Esophagus muscularis mucosa (tissue), 4 donors: Measurements from ENCODE around the gene PRM2. TPM values are rescaled to one million over a fixed set of nuclear protein-coding genes. Genes with fewer than 3 reads are reported as not detected.

ENCODE experiments used
- DNase-seq: peaks from one replicate; pipeline ENCODE4 v3.0.0-alpha.2; 2017; ENCODE audit errors: extremely low spot score
- H3K27ac ChIP-seq, 4 donors: fragments of 200-600 bp; sonication (generic); replicated peaks in 1 of 4; 1 replicate in 3 of 4; 2 replicates in 1 of 4; pipeline ENCODE4 v1.5.1; 2016 to 2019; ENCODE audit warnings: mild to moderate bottlenecking in 1 of 4
- H3K27me3 ChIP-seq, 4 donors: fragments of 200-600 bp; sonication (generic); one replicate each; pipeline versions ENCODE4 v1.5.1 to v1.6.0; 2016 to 2019
- H3K36me3 ChIP-seq, 4 donors: fragments of 200-600 bp; sonication (generic); one replicate each; pipeline ENCODE4 v1.5.1; 2016 to 2019
- H3K4me1 ChIP-seq, 4 donors: fragments of 200-600 bp; sonication (generic); one replicate each; pipeline ENCODE4 v1.5.1; 2016 to 2019
- H3K4me3 ChIP-seq, 4 donors: fragments of 200-600 bp; sonication (generic); 1 replicate in 2 of 4; 2 replicates in 2 of 4; pipeline ENCODE4 v1.5.1; 2016 to 2019; ENCODE audit warnings: mild to moderate bottlenecking in 4 of 4, moderate library complexity in 1 of 4
- H3K9me3 ChIP-seq, 4 donors: fragments of 200-600 bp; sonication (generic); 1 replicate in 3 of 4; 2 replicates in 1 of 4; pipeline ENCODE4 v1.5.1; 2016 to 2019
- EP300 ChIP-seq: sonication (generic); formaldehyde crosslinking; IDR thresholded peaks from one replicate; pipeline ENCODE4 v1.6.1; 2017; ENCODE audit warnings: antibody characterized with exemption
- POLR2A ChIP-seq: fragments of 450-650 bp; IDR thresholded peaks from one replicate; pipeline ENCODE4 v1.6.1; 2017; ENCODE audit warnings: antibody characterized with exemption, moderate library complexity, mild to moderate bottlenecking, low read depth
- POLR2AphosphoS5 ChIP-seq, 2 donors: sonication (generic); formaldehyde crosslinking; IDR thresholded peaks; one replicate each; pipeline ENCODE4 v1.6.1; 2017; ENCODE audit warnings: antibody characterized with exemption in 2 of 2
- WGBS: methylation state at CpG from one replicate; pipeline ENCODE4 v1.1.5; 2018; 5-methylcytosine and 5-hydroxymethylcytosine counted together
- intact Hi-C: fragments of 100-400 bp; cut with DNase I; formaldehyde crosslinking; loops from one replicate; pipeline ENCODE4 v1.15.1; 2023
- total RNA-seq, 4 donors: library from RNA; depleted of rRNA; stranded (reverse); fragments of >200 nt; gene quantifications; one replicate each; pipeline versions ENCODE4 v1.1.0 to v1.2.1, GENCODE V29; 2016
- TF ChIP-seq, protein P1 (sequence below), 3 experiments: fragments of 200-600 bp in 2 of 3; fragments of 450-650 bp in 1 of 3; sonication (generic) in 2 of 3; IDR thresholded peaks; one replicate each; pipeline ENCODE4 v1.5.1; 2017 to 2019; ENCODE audit warnings: antibody characterized with exemption in 3 of 3, mild to moderate bottlenecking in 2 of 3, moderate library complexity in 1 of 3

PRM2 gene
- total RNA-seq, 4 donors from 2014 or later: not detected

DNA sequence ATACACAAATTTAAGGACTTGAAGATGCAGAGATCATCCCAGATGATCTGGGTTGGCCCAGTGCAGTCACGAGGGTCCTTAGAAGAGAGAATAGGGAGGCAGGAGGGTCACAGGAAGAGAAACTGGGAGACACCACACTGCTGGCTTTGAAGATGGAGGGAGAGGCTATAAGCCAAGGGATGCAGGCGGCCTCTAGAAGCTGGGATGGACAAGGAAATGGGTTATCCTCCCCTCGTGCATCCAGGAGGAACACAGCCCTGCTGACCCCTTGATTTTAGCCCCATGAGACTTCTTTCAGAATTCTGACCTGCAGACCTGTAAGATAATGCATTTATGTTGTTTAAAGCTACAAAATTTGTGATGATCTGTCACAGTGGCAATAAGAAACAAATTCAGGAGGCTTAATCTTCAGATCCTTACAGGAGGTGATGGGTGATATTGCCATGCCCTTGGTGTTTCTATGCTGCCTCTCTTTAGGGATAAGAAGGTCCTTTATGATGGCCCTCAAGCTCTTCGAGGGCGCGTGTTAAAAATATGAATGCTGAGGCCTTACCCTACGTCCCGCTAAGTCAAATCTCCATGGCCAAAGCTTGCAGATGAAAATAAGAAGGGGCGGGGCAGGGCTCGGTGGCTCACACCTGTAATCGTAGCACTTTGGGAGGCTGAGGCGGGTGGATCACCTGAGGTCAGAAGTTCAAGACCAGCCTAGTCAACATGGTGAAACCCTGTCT, 1.5 kb upstream of the PRM2 start:
- no peak overlapping the region for H3K27ac ChIP-seq
- TF ChIP-seq POLR2A (no peak), EP300 (no peak), POLR2AphosphoS5 (IDR thresholded peaks at IDR 0.05) (no peak)
- TF ChIP-seq, protein P1, sequence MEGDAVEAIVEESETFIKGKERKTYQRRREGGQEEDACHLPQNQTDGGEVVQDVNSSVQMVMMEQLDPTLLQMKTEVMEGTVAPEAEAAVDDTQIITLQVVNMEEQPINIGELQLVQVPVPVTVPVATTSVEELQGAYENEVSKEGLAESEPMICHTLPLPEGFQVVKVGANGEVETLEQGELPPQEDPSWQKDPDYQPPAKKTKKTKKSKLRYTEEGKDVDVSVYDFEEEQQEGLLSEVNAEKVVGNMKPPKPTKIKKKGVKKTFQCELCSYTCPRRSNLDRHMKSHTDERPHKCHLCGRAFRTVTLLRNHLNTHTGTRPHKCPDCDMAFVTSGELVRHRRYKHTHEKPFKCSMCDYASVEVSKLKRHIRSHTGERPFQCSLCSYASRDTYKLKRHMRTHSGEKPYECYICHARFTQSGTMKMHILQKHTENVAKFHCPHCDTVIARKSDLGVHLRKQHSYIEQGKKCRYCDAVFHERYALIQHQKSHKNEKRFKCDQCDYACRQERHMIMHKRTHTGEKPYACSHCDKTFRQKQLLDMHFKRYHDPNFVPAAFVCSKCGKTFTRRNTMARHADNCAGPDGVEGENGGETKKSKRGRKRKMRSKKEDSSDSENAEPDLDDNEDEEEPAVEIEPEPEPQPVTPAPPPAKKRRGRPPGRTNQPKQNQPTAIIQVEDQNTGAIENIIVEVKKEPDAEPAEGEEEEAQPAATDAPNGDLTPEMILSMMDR (IDR thresholded peaks at IDR 0.05): no peak
- H3K4me3 ChIP-seq: no peak overlapping the region
- no peaks in the 10 kb centered on the region for H3K4me1 ChIP-seq
- H3K9me3 ChIP-seq: no peaks in the 10 kb centered on the region
- DNase-seq: no peak
- intact Hi-C loops: no loop called here
- no peaks in the 10 kb centered on the region for H3K27me3 ChIP-seq
- whole genome bisulfite sequencing: 86% methylated on average over 12 of the region's 12 CpGs
- H3K36me3 ChIP-seq: no peaks in the 10 kb centered on the region

DNA sequence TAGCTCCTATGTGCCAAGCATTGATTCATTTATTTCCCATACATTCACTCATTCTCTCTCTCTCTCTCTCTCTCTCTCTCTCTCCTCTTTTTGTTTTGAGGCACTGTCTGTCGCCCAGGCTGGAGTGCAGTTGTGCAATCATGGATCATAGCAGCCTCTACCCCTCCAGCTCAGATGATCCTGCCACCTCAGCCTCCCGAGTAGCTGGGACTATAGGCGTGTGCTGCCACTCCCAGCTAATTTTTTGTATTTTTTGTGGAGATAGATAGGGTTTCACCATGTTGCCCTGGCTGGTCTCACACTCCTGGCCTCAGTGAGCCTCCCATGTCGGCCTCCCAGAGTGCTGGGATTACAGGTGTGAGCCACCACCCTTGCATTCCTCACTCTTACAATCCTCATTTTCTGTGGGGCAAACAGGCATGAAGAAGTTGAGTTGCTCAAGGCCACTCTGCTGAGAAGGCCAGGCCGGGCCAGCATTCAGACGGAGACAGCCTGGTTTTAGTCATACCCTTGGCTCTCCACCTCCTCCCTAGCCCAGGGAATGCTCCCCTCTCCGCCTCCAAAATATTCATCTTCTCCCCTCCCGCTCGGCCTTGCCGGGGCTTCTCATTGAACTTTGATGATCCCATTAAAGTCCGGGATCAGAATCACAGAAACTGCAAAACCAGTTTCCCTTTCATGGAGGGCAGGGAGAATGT, 765 bp upstream of the PRM2 start:
- Histone ChIP-seq H3K4me3 (no peak overlapping the region), H3K27ac (no peak overlapping the region), H3K27me3 (no peaks in the 10 kb centered on the region), H3K9me3 (no peaks in the 10 kb centered on the region), H3K4me1 (no peaks in the 10 kb centered on the region), H3K36me3 (no peaks in the 10 kb centered on the region)
- intact Hi-C loops: no loop called here
- TF ChIP-seq POLR2AphosphoS5 (IDR thresholded peaks at IDR 0.05): no peak
- no peak for TF ChIP-seq POLR2A
- WGBS: 89% methylated on average over 11 of the region's 11 CpGs
- DNase-seq: no peak

DNA sequence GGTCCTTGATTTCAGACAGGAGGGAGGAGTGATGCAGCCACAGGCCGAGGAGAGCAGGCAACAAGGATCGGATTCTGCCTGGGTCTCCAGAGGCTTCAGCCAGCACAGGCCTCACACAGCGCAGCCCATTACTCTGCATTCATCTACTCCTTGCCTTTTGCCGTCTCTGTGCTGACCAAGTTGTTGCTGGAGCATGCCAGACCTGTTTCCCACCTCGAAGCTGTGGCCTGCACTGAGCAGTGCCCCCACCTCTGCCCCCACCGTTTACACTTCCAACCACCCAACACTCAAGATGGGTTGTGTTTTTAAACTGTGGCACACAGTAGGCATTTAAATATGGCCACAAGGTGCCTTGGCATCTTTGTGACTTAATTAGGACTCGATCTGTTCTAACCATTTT, 1.3 kb downstream of the PRM2 start:
- intact Hi-C loops: no loop called here
- H3K4me1 ChIP-seq: no peaks in the 10 kb centered on the region
- no peaks in the 10 kb centered on the region for H3K27me3 ChIP-seq
- no peaks in the 10 kb centered on the region for H3K9me3 ChIP-seq
- WGBS: 96% methylated on average over 7 of the region's 7 CpGs
- no peaks in the 10 kb centered on the region for H3K36me3 ChIP-seq
- no peak overlapping the region for H3K4me3 ChIP-seq
- H3K27ac ChIP-seq: no peak overlapping the region
- no peak for TF ChIP-seq POLR2AphosphoS5 (IDR thresholded peaks at IDR 0.05)
- no peak for TF ChIP-seq POLR2A
- TF ChIP-seq EP300: no peak
- TF ChIP-seq, protein P1 (IDR thresholded peaks at IDR 0.05): no peak
- DNase-seq: no peak

DNA sequence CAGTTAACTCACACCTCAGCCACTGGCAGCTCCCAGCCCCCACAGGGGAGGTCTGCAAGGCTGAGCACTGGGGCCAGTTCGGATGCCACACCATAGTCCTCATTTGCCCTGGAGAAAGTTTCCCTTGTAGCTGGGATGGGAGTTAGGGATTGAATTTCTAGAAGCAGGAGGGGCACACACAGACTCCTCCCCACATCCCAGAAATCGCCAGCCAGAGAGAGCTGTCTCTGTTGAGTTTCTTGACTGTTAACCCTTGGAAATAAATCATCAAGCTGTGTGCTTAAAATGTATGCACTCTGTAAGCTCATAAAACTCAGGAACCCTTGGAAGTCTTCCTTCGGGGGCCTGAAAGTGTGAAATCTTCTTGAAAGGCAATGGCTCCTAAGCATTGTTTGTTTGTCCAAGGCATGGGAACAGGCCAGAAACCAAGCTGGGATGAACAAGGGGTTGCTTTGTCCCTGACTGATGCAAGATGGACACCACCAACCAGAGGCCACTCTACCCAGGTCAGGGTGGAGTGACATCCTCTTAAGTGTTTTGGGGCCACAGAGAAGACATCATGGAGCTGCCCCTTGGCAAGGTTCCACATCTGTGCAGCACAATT, 2.5 kb downstream of the PRM2 start:
- TF ChIP-seq POLR2A: no peak
- TF ChIP-seq, protein P1 (IDR thresholded peaks at IDR 0.05): no peak
- Histone ChIP-seq H3K9me3 (no peaks in the 10 kb centered on the region), H3K36me3 (no peaks in the 10 kb centered on the region), H3K27ac (no peak overlapping the region), H3K4me1 (no peaks in the 10 kb centered on the region), H3K4me3 (no peak overlapping the region), H3K27me3 (no peaks in the 10 kb centered on the region)
- intact Hi-C loops: no loop called here
- WGBS: 68% methylated on average over 2 of the region's 3 CpGs
- no peak for DNase-seq

DNA sequence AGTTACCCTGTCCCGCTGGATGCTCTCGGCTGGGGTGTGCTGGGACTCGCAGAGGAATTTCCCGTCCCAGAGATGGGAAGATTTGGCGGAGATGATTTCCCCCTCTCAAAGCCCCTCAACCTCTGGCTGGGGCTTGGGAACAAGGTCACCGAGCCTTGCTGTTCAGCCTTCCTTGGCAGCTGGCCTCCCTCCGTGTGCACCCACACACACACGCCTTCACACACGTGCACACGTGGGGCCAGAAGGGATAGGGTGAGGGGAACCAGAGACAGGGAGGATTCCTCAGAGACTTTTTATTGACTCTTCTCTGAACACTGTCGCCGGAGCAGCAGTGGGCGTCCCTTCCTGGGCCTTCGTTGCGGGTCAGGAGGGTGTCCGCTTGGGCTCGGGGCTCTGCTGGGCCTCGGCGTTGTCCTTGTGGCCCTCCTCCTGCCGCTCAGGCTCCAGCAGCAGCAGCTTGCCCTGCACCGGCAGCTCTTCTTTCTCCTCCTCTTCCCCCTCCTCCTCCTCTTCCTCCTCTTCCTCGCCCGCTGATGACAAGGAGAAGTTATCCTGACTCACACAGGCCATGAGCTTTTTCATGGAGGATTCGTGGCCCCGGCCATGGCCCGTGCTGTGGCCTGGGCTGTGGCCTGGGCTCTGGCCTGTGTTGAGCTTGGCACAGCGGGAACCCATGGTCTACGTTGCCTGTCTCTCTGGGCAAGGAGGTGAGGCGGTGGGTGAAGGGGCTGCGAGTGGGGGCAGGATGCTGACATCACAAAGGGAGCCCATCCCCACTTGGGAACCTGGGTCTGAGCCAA, 3.2 kb downstream of the PRM2 start, which contains the start of gene PRM3:
TSS of gene PRM3 (minus strand) at position 709 of the 800 bp plus-strand sequence. CDS start at position 675, 34 bp downstream.
- TF ChIP-seq EP300: no peak
- TF ChIP-seq POLR2A: no peak
- 82% methylated on average over 28 of the region's 30 CpGs for WGBS

More for the DNA sequence above, 3.2 kb downstream of the PRM2 start, which contains the start of gene PRM3:
- Histone ChIP-seq H3K27ac (no peak within 1 kb of the TSS), H3K4me3 (no peak within 1 kb of the TSS), H3K27me3 (no peaks in the 10 kb centered on the region), H3K4me1 (no peaks in the 10 kb centered on the region), H3K9me3 (no peaks in the 10 kb centered on the region), H3K36me3 (no peaks in the 10 kb centered on the region)
- DNase-seq: no peak
- intact Hi-C loops: no loop called here
